PC-3 (cell line): Measurements from ENCODE around the gene TMED7. TPM values are rescaled to one million over a fixed set of nuclear protein-coding genes. Genes with fewer than 3 reads are reported as not detected.
A peak's percentile ranks its signal among the peaks of the same experiment; 100 is the strongest.

Source experiments
- ATAC-seq: fragments of 200-7000 bp; cut with Tn5 transposase; 2 replicates; pipeline ENCODE4 v1.9.1; 2020; ENCODE audit warnings: mild to moderate bottlenecking, moderate library complexity
- BruUV-seq: library from RNA; stranded (reverse); fragments of 400-500 nt; replicated peaks from 2 replicates; lab custom pipeline; 2021; lab: Mats Ljungman, UMichigan
- CTCF ChIA-PET: fragments of 300-600 bp; sonication (Branson Sonifier 250); formaldehyde crosslinking; loops from one replicate; lab custom pipeline; 2022; ENCODE audit warnings: antibody characterized with exemption; lab: Charles Lee
- POLR2A ChIA-PET: fragments of 300-600 bp; sonication (Branson Sonifier 250); formaldehyde crosslinking; loops from one replicate; lab custom pipeline; 2022; ENCODE audit warnings: antibody characterized with exemption; ENCODE audit not compliant: unreplicated experiment; lab: Charles Lee
- DNase-seq: peaks from one replicate; pipeline ENCODE4 v3.0.0-alpha.2; 2015
- H2AFZ ChIP-seq: fragments of 300-600 bp; sonication (generic); 2 replicates; pipeline ENCODE4 v1.6.0; 2016; ENCODE audit warnings: antibody characterized with exemption, low read length
- H3F3A ChIP-seq: fragments of 300-600 bp; sonication (generic); one replicate; pipeline ENCODE4 v1.6.0; 2017; ENCODE audit warnings: antibody characterized with exemption, low read length, control low read depth, mild to moderate bottlenecking; ENCODE audit not compliant: unreplicated experiment
- H3K27ac ChIP-seq: fragments of 300-600 bp; sonication (generic); 2 replicates; pipeline ENCODE4 v1.5.1; 2016; ENCODE audit warnings: mild to moderate bottlenecking, low read length
- H3K27me3 ChIP-seq: fragments of 300-600 bp; sonication (generic); 2 replicates; pipeline ENCODE4 v1.6.1; 2016; ENCODE audit warnings: low read length, mixed read lengths
- H3K36me3 ChIP-seq: fragments of 300-600 bp; sonication (generic); 2 replicates; pipeline ENCODE4 v1.6.1; 2016; ENCODE audit warnings: low read depth, mixed run types, low read length, mixed read lengths
- H3K4me1 ChIP-seq: fragments of 300-600 bp; sonication (generic); 2 replicates; pipeline ENCODE4 v1.5.1; 2016; ENCODE audit warnings: low read length; ENCODE audit not compliant: insufficient read depth
- H3K4me2 ChIP-seq: fragments of 300-600 bp; sonication (generic); 2 replicates; pipeline ENCODE4 v1.6.0; 2016; ENCODE audit warnings: low read length
- H3K4me3 ChIP-seq: fragments of 300-600 bp; sonication (generic); 2 replicates; pipeline ENCODE4 v1.5.1; 2016; ENCODE audit warnings: mild to moderate bottlenecking, low read length, mixed read lengths
- H3K79me2 ChIP-seq: fragments of 300-600 bp; sonication (generic); 2 replicates; pipeline ENCODE4 v1.6.1; 2017; ENCODE audit warnings: low read length, mixed read lengths
- H3K9ac ChIP-seq: fragments of 300-600 bp; sonication (generic); 2 replicates; pipeline ENCODE4 v1.6.0; 2016; ENCODE audit warnings: mild to moderate bottlenecking, low read length
- H3K9me2 ChIP-seq: fragments of 300-600 bp; sonication (generic); replicated peaks from 2 replicates; pipeline ENCODE4 v1.6.1; 2016; ENCODE audit warnings: mixed run types, low read length, mixed read lengths
- H3K9me3 ChIP-seq: fragments of 300-600 bp; sonication (generic); 2 replicates; pipeline ENCODE4 v1.6.1; 2016; ENCODE audit warnings: low read length, mixed read lengths
- H4K20me1 ChIP-seq: fragments of 300-600 bp; sonication (generic); 2 replicates; pipeline ENCODE4 v1.6.1; 2016; ENCODE audit warnings: low read length, mixed read lengths
- EZH2 ChIP-seq: fragments of 300-600 bp; sonication (generic); IDR thresholded peaks from one replicate; pipeline ENCODE4 v1.6.1; 2017; ENCODE audit warnings: antibody characterized with exemption, mild to moderate bottlenecking, low read length; ENCODE audit not compliant: unreplicated experiment
- EZH2phosphoT487 ChIP-seq: fragments of 300-600 bp; sonication (generic); IDR thresholded peaks from 2 replicates; pipeline ENCODE4 v1.6.1; 2018; ENCODE audit warnings: mild to moderate bottlenecking, antibody characterized with exemption, low read length, borderline replicate concordance
- intact Hi-C: fragments of 100-400 bp; cut with micrococcal nuclease; formaldehyde crosslinking; loops from 2 replicates; pipeline ENCODE4 v1.9.0; 2023
- total RNA-seq: library from RNA; depleted of rRNA; stranded (reverse); fragments of >200 nt; gene quantifications from 2 replicates; pipeline ENCODE4 v1.2.3, GENCODE V29; 2014
- TF ChIP-seq, protein P1 (sequence below): fragments of 300-600 bp; sonication (generic); conservative IDR thresholded peaks from 2 replicates; pipeline ENCODE4 v1.5.1; 2017; ENCODE audit warnings: antibody characterized with exemption, low read depth, mild to moderate bottlenecking, low read length

Gene TMED7
- total RNA-seq, 1 experiment from 2014 or later = 234 TPM

DNA sequence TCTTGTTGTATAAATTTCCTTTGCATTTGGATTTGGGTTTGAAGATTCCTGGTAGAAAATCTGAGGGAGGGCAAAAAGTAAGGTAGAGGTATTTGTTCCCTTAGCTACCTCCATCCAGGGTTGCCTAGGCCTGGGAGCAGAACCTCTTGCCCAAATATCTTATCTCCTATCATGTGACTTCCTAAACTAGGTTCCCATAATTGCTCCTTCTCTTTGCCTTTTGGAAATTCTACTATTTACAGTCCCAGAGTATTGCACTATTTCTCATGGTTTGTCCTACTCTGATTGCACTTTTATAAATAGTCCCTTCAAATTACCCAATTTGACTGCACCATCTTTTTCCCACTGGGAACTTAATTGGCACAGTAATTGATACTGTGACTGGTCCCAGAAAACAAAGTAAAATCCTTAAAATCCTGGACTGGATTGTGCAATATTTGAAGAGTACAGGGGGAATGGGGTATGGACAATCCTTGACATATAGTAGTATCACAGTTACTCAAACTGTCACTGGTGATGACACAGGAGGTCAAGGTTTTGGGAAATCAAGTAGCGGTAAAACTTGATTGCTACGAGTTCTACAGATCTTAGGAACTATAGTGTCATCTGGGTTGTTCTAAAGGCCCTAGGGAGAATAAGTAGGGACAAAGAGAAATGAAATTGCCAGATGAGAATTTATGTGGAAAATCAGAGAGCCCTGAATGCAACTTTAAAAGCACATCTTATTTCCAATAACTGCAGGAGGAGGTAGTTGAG lies 31.5 kb upstream of the TMED7 start:
- ATAC-seq (peak; percentile 53), DNase-seq (peak; percentile 45)
- Histone ChIP-seq H2AFZ (no peak overlapping the region), H3F3A (peaks cover 6% of the 10 kb centered on the region), H3K9ac (no peak overlapping the region), H3K79me2 (no peaks in the 10 kb centered on the region), H3K27me3 (peaks cover 17% of the 10 kb centered on the region; the same call in 1 of the 2 replicates), H3K9me3 (no peaks in the 10 kb centered on the region), H3K36me3 (no peaks in the 10 kb centered on the region), H3K4me2 (peak overlapping the region; percentile 59), H3K27ac (peak overlapping the region; percentile 53), H4K20me1 (no peaks in the 10 kb centered on the region), H3K4me3 (no peak overlapping the region), H3K9me2 (no peaks in the 10 kb centered on the region), H3K4me1 (peaks cover 21% of the 10 kb centered on the region)
- TF ChIP-seq, protein P1, sequence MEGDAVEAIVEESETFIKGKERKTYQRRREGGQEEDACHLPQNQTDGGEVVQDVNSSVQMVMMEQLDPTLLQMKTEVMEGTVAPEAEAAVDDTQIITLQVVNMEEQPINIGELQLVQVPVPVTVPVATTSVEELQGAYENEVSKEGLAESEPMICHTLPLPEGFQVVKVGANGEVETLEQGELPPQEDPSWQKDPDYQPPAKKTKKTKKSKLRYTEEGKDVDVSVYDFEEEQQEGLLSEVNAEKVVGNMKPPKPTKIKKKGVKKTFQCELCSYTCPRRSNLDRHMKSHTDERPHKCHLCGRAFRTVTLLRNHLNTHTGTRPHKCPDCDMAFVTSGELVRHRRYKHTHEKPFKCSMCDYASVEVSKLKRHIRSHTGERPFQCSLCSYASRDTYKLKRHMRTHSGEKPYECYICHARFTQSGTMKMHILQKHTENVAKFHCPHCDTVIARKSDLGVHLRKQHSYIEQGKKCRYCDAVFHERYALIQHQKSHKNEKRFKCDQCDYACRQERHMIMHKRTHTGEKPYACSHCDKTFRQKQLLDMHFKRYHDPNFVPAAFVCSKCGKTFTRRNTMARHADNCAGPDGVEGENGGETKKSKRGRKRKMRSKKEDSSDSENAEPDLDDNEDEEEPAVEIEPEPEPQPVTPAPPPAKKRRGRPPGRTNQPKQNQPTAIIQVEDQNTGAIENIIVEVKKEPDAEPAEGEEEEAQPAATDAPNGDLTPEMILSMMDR = no peak
- TF ChIP-seq EZH2phosphoT487 (no peak), EZH2 (no peak)
- BruUV-seq = no TSS peak
- ChIA-PET POLR2A (interaction anchor here (0.5 kb wide), 1 partner anchor 836 kb away, joined by 3 read pairs; no protein-coding TSS in a partner anchor), CTCF (interaction anchor here (0.7 to 0.9 kb wide), 2 partner anchors 57 to 139 kb away, joined by 3 read pairs; no protein-coding TSS in a partner anchor)
- intact Hi-C loops = no loop called here

DNA sequence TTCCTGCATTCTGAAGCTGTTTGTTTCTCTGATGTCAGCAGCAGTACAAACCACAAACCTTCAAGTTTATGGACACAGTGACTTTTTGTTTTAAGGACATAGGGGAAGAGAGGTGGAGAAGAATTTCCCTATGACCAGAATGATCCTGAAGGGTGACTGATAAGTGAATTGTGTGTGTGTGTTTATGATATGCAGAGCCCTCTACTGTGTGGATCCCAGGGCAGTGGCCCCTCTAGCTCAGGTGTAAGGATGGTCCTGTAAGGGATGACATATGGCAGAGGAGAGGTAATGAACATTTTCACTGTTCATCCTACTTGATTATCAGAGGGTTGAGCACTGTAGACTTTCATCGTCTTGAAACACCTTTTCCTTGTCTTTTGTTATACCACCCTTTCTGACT lies 30.6 kb upstream of the TMED7 start:
- Histone ChIP-seq H3K9ac (no peak overlapping the region), H3K4me2 (no peak overlapping the region), H3K4me3 (no peak overlapping the region), H3K27me3 (peaks cover 12% of the 10 kb centered on the region; the same call in 1 of the 2 replicates), H2AFZ (no peak overlapping the region), H3K9me3 (no peaks in the 10 kb centered on the region), H3K9me2 (no peaks in the 10 kb centered on the region), H3K36me3 (no peaks in the 10 kb centered on the region), H3K4me1 (peaks cover 21% of the 10 kb centered on the region), H3K79me2 (no peaks in the 10 kb centered on the region), H4K20me1 (no peaks in the 10 kb centered on the region), H3F3A (peaks cover 6% of the 10 kb centered on the region), H3K27ac (no peak overlapping the region)
- ChIA-PET CTCF (no interaction called here), POLR2A (no interaction called here)
- BruUV-seq = no TSS peak
- TF ChIP-seq EZH2 = no peak
- TF ChIP-seq, protein P1 = no peak
- TF ChIP-seq EZH2phosphoT487 = no peak
- intact Hi-C loops = no loop called here
- DNase-seq (no peak), ATAC-seq (no peak)

DNA sequence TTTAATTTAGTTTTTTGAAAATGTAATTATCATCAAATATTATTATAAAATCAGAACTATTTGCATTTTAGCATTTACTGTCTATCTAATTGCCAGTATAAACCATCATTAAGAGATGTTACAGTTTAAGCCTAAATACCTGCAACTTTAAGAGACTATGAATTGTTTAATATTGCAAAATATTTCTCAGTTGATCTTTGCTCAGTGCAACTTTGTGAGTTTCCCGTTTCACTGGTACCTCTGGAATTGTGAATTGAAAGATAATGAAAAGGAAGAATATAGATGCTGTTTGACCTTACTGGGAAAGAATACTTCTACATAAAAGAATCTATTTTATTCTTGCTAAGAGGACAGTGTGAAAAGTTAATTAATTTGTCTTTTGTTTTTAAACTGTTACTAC lies 30.2 kb upstream of the TMED7 start:
- Histone ChIP-seq H3K36me3 (no peaks in the 10 kb centered on the region), H2AFZ (no peak overlapping the region), H3K4me1 (peaks cover 21% of the 10 kb centered on the region), H3K9ac (no peak overlapping the region), H3K4me3 (no peak overlapping the region), H3F3A (peaks cover 6% of the 10 kb centered on the region), H3K9me2 (no peaks in the 10 kb centered on the region), H3K4me2 (no peak overlapping the region), H3K9me3 (no peaks in the 10 kb centered on the region), H3K27me3 (peaks cover 8% of the 10 kb centered on the region; the same call in 1 of the 2 replicates), H3K79me2 (no peaks in the 10 kb centered on the region), H3K27ac (no peak overlapping the region), H4K20me1 (no peaks in the 10 kb centered on the region)
- DNase-seq (no peak), ATAC-seq (no peak)
- ChIA-PET POLR2A (no interaction called here), CTCF (no interaction called here)
- no peak for TF ChIP-seq EZH2
- TF ChIP-seq EZH2phosphoT487 = no peak
- TF ChIP-seq, protein P1 = no peak
- BruUV-seq = no TSS peak
- intact Hi-C loops = no loop called here
